ENCODE measurements around the gene DIP2C. TPM values are rescaled to one million over a fixed set of nuclear protein-coding genes. Genes with fewer than 3 reads are reported as not detected.
A peak's percentile ranks its signal among the peaks of the same experiment; 100 is the strongest.

DIP2C gene
- total RNA-seq, 2 experiments from 2014 or later: 0.62 to 0.80 TPM

GRCh38 chr10:282294-283139 lies 407.0 kb downstream of the DIP2C start:
- no peaks in the 10 kb centered on the region for H3K27me3 Mint-ChIP-seq
- intact Hi-C loops (cut with micrococcal nuclease): no loop called here
- POLR2A ChIA-PET: no interaction called here

GRCh38 chr10:279655-280054 lies 409.8 kb downstream of the DIP2C start:
- POLR2A ChIA-PET: no interaction called here
- peaks cover 25% of the 10 kb centered on the region for H3K4me1 Mint-ChIP-seq (ENCODE audit: low read depth)
- H3K27me3 Mint-ChIP-seq: no peaks in the 10 kb centered on the region
- intact Hi-C loops (cut with micrococcal nuclease): no loop called here
- DNase-seq: no peak
- CTCF ChIA-PET: no interaction called here
- peaks cover 3% of the 10 kb centered on the region for H3K9me3 Mint-ChIP-seq
- H3K4me3 Mint-ChIP-seq: no peak overlapping the region
- H3K27ac Mint-ChIP-seq: no peak overlapping the region
- H3K36me3 Mint-ChIP-seq: peaks cover 3% of the 10 kb centered on the region

More at GRCh38 chr10:282294-283139, 407.0 kb downstream of the DIP2C start:
- peak; percentile 40 for DNase-seq
- Mint-ChIP-seq H3K9me3 (peaks cover 3% of the 10 kb centered on the region), H3K4me3 (no peak overlapping the region), H3K36me3 (peaks cover 4% of the 10 kb centered on the region), H3K27ac (no peak overlapping the region), H3K4me1 (ENCODE audit: low read depth) (peaks cover 30% of the 10 kb centered on the region)
- CTCF ChIA-PET: interaction anchor here (0.6 kb wide), 1 partner anchor 68 kb away, joined by 3 read pairs; no protein-coding TSS in a partner anchor

GRCh38 chr10:279232-279631 lies 410.2 kb downstream of the DIP2C start:
- intact Hi-C loops (cut with micrococcal nuclease): no loop called here
- Mint-ChIP-seq H3K27me3 (no peaks in the 10 kb centered on the region), H3K9me3 (peaks cover 1% of the 10 kb centered on the region), H3K27ac (no peak overlapping the region), H3K4me3 (no peak overlapping the region), H3K4me1 (ENCODE audit: low read depth) (peaks cover 21% of the 10 kb centered on the region), H3K36me3 (peaks cover 1% of the 10 kb centered on the region)
- DNase-seq: no peak
- POLR2A ChIA-PET: no interaction called here
- CTCF ChIA-PET: no interaction called here

GRCh38 chr10:278707-279106 lies 410.8 kb downstream of the DIP2C start:
- Mint-ChIP-seq H3K9me3 (no peaks in the 10 kb centered on the region), H3K27me3 (no peaks in the 10 kb centered on the region), H3K27ac (no peak overlapping the region), H3K4me3 (no peak overlapping the region), H3K36me3 (no peaks in the 10 kb centered on the region), H3K4me1 (ENCODE audit: low read depth) (peaks cover 16% of the 10 kb centered on the region)
- no peak for DNase-seq
- intact Hi-C loops (cut with micrococcal nuclease): no loop called here
- ChIA-PET POLR2A (no interaction called here), CTCF (no interaction called here)

- H3K9me3 Mint-ChIP-seq: no peaks in the 10 kb centered on the region
- POLR2A ChIA-PET: no interaction called here
- DNase-seq: no peak
- no peak overlapping the region for H3K4me3 Mint-ChIP-seq
- H3K27me3 Mint-ChIP-seq: no peaks in the 10 kb centered on the region
- intact Hi-C loops (cut with micrococcal nuclease): no loop called here
- CTCF ChIA-PET: no interaction called here
- peaks cover 9% of the 10 kb centered on the region for H3K4me1 Mint-ChIP-seq (ENCODE audit: low read depth)
- no peak overlapping the region for H3K27ac Mint-ChIP-seq
- H3K36me3 Mint-ChIP-seq: no peaks in the 10 kb centered on the region
These were observed 411.5 kb downstream of the DIP2C start for GRCh38 chr10:277963-278362.

- H3K4me1 Mint-ChIP-seq (ENCODE audit: low read depth): no peaks in the 10 kb centered on the region
- ChIA-PET POLR2A (no interaction called here), CTCF (no interaction called here)
- no peak overlapping the region for H3K4me3 Mint-ChIP-seq
- intact Hi-C loops (cut with micrococcal nuclease): no loop called here
- no peak overlapping the region for H3K27ac Mint-ChIP-seq
- no peaks in the 10 kb centered on the region for H3K9me3 Mint-ChIP-seq
- no peaks in the 10 kb centered on the region for H3K36me3 Mint-ChIP-seq
- DNase-seq: no peak
- no peaks in the 10 kb centered on the region for H3K27me3 Mint-ChIP-seq
These were observed 413.8 kb downstream of the DIP2C start for GRCh38 chr10:275680-276079.

- Mint-ChIP-seq H3K36me3 (no peaks in the 10 kb centered on the region), H3K4me3 (no peak overlapping the region), H3K27me3 (no peaks in the 10 kb centered on the region), H3K4me1 (ENCODE audit: low read depth) (no peaks in the 10 kb centered on the region), H3K9me3 (no peaks in the 10 kb centered on the region), H3K27ac (no peak overlapping the region)
- intact Hi-C loops (cut with micrococcal nuclease): no loop called here
- DNase-seq: no peak
- ChIA-PET POLR2A (no interaction called here), CTCF (no interaction called here)
These were observed 414.6 kb downstream of the DIP2C start for GRCh38 chr10:274866-275265.

- no peak for DNase-seq
- H3K4me3 Mint-ChIP-seq: no peak overlapping the region
- intact Hi-C loops (cut with micrococcal nuclease): no loop called here
- CTCF ChIA-PET: no interaction called here
- POLR2A ChIA-PET: no interaction called here
- no peak overlapping the region for H3K27ac Mint-ChIP-seq
- H3K9me3 Mint-ChIP-seq: no peaks in the 10 kb centered on the region
- no peaks in the 10 kb centered on the region for H3K36me3 Mint-ChIP-seq
- H3K4me1 Mint-ChIP-seq (ENCODE audit: low read depth): no peaks in the 10 kb centered on the region
- no peaks in the 10 kb centered on the region for H3K27me3 Mint-ChIP-seq
These were observed 416.4 kb downstream of the DIP2C start for GRCh38 chr10:273088-273487.

GRCh38 chr10:271722-272121 lies 417.7 kb downstream of the DIP2C start:
- Mint-ChIP-seq H3K4me3 (no peak overlapping the region), H3K9me3 (no peaks in the 10 kb centered on the region)
- POLR2A ChIA-PET: no interaction called here

GRCh38 chr10:271201-271600 lies 418.3 kb downstream of the DIP2C start:
- no peak overlapping the region for H3K27ac Mint-ChIP-seq
- CTCF ChIA-PET: no interaction called here

More at GRCh38 chr10:271722-272121, 417.7 kb downstream of the DIP2C start:
- no peak for DNase-seq
- H3K4me1 Mint-ChIP-seq (ENCODE audit: low read depth): no peaks in the 10 kb centered on the region
- no peaks in the 10 kb centered on the region for H3K27me3 Mint-ChIP-seq
- intact Hi-C loops (cut with micrococcal nuclease): no loop called here
- H3K36me3 Mint-ChIP-seq: no peaks in the 10 kb centered on the region
- CTCF ChIA-PET: no interaction called here
- H3K27ac Mint-ChIP-seq: no peak overlapping the region

GRCh38 chr10:269440-270074 lies 419.9 kb downstream of the DIP2C start:
- POLR2A ChIA-PET: no interaction called here
- no peak for DNase-seq
- no peak overlapping the region for H3K27ac Mint-ChIP-seq
- no peak overlapping the region for H3K4me3 Mint-ChIP-seq
- H3K9me3 Mint-ChIP-seq: no peaks in the 10 kb centered on the region
- CTCF ChIA-PET: no interaction called here
- no peaks in the 10 kb centered on the region for H3K27me3 Mint-ChIP-seq
- peaks cover 1% of the 10 kb centered on the region for H3K4me1 Mint-ChIP-seq (ENCODE audit: low read depth)
- no peaks in the 10 kb centered on the region for H3K36me3 Mint-ChIP-seq
- intact Hi-C loops (cut with micrococcal nuclease): no loop called here

More at GRCh38 chr10:271201-271600, 418.3 kb downstream of the DIP2C start:
- Mint-ChIP-seq H3K4me3 (no peak overlapping the region), H3K4me1 (ENCODE audit: low read depth) (no peaks in the 10 kb centered on the region), H3K36me3 (no peaks in the 10 kb centered on the region), H3K9me3 (no peaks in the 10 kb centered on the region), H3K27me3 (no peaks in the 10 kb centered on the region)
- POLR2A ChIA-PET: no interaction called here
- intact Hi-C loops (cut with micrococcal nuclease): no loop called here
- no peak for DNase-seq

- CTCF ChIA-PET: no interaction called here
These were observed 421.8 kb downstream of the DIP2C start for GRCh38 chr10:267705-268104.

GRCh38 chr10:266974-267425 lies 422.5 kb downstream of the DIP2C start:
- no peaks in the 10 kb centered on the region for H3K9me3 Mint-ChIP-seq
- H3K27ac Mint-ChIP-seq: no peak overlapping the region
- intact Hi-C loops (cut with micrococcal nuclease): no loop called here
- H3K4me3 Mint-ChIP-seq: no peak overlapping the region
- peaks cover 1% of the 10 kb centered on the region for H3K4me1 Mint-ChIP-seq (ENCODE audit: low read depth)
- no peaks in the 10 kb centered on the region for H3K27me3 Mint-ChIP-seq
- ChIA-PET CTCF (no interaction called here), POLR2A (no interaction called here)
- DNase-seq: no peak
- no peaks in the 10 kb centered on the region for H3K36me3 Mint-ChIP-seq

More at GRCh38 chr10:267705-268104, 421.8 kb downstream of the DIP2C start:
- no peaks in the 10 kb centered on the region for H3K27me3 Mint-ChIP-seq
- intact Hi-C loops (cut with micrococcal nuclease): no loop called here
- H3K4me3 Mint-ChIP-seq: no peak overlapping the region
- no peak for DNase-seq
- H3K9me3 Mint-ChIP-seq: no peaks in the 10 kb centered on the region
- no peak overlapping the region for H3K27ac Mint-ChIP-seq
- H3K4me1 Mint-ChIP-seq (ENCODE audit: low read depth): peaks cover 1% of the 10 kb centered on the region
- no peaks in the 10 kb centered on the region for H3K36me3 Mint-ChIP-seq
- POLR2A ChIA-PET: no interaction called here
